MM.1S (cell line): Measurements from ENCODE around the gene PTPDC1.

Experiments used
- CTCF ChIP-seq: fragments of 300-600 bp; sonication (generic); IDR thresholded peaks from 2 replicates; pipeline ENCODE4 v1.5.1; 2016; ENCODE audit warnings: antibody characterized with exemption, low read length, mixed read lengths
- EZH2 ChIP-seq: fragments of 300-600 bp; sonication (generic); optimal IDR thresholded peaks from 2 replicates; pipeline ENCODE3; 2017; ENCODE audit warnings: low read depth, mild to moderate bottlenecking, antibody characterized with exemption, low read length, mixed read lengths

DNA sequence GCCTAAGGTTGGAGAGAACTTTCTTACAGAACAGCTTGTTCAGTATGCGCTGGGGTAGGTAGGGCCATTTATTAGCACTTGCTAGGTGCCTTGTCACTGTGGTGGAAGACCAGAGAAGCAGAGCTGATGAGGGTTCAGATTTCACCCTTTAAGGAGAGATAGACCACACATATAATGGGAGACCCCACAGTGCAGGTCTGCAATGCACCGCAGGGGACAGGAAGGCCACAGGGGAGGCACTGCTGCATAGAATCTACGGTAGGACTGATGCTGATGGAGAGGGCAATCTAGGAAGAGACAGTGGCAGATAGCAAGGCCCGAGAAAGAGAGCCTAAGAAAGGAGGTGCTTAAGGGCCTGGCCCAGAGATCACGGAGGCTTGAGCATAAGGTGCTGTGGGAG, 64.2 kb downstream of the PTPDC1 start:
- TF ChIP-seq CTCF = no peak
- no peak for TF ChIP-seq EZH2
